GM21619 (cell line): ENCODE measurements around the gene KRT40.
"Not testable (repeated sequence)": the region's sequence is repeated elsewhere in the genome, so short reads cannot be mapped to it uniquely, and the experiment has no call there.

Experiments used
- ATAC-seq: cut with Tn5 transposase; IDR thresholded peaks from one replicate; pipeline ENCODE4 v1.9.1; 2021; ENCODE audit not compliant: unreplicated experiment

Gene KRT40

GRCh38 chr17:40984226-40984625, at the start of gene KRT40:
Gene KRT40, minus strand, starts transcription at chr17:40984326. Its CDS starts 53 bp downstream, at chr17:40984273.
- ATAC-seq = no peak

GRCh38 chr17:41029633-41030245, 45.6 kb upstream of the KRT40 start, which contains the start of gene KRTAP1-4:
Gene KRTAP1-4, minus strand, starts transcription at chr17:41030195. Its CDS starts 117 bp downstream, at chr17:41030078.
- ATAC-seq = no peak

- no peak for ATAC-seq
These were observed 42.8 kb upstream of the KRT40 start, which contains the start of gene KRTAP1-5 for GRCh38 chr17:41026715-41027471. Gene KRTAP1-5, minus strand, starts transcription at chr17:41027208. Its CDS starts 53 bp downstream, at chr17:41027155.

- no peak for ATAC-seq
These were observed 40.6 kb upstream of the KRT40 start for GRCh38 chr17:41024697-41025096.

GRCh38 chr17:41020336-41020735, 36.2 kb upstream of the KRT40 start:
- no peak for ATAC-seq

- no peak for ATAC-seq
These were observed 35.3 kb upstream of the KRT40 start for GRCh38 chr17:41019415-41019814.

- no peak for ATAC-seq
These were observed 34.4 kb upstream of the KRT40 start for GRCh38 chr17:41018541-41018940.

- ATAC-seq = no peak
These were observed 32.6 kb upstream of the KRT40 start for GRCh38 chr17:41016578-41017215.

- no peak for ATAC-seq
These were observed 31.3 kb upstream of the KRT40 start for GRCh38 chr17:41015454-41015853.

GRCh38 chr17:41013606-41014005, 29.5 kb upstream of the KRT40 start:
- no peak for ATAC-seq

GRCh38 chr17:41013181-41013580, 29.1 kb upstream of the KRT40 start:
- no peak for ATAC-seq

- ATAC-seq = no peak
These were observed 28.4 kb upstream of the KRT40 start for GRCh38 chr17:41012326-41013120.

GRCh38 chr17:41010441-41010840, 26.3 kb upstream of the KRT40 start:
- no peak for ATAC-seq

- ATAC-seq = no peak
These were observed 25.8 kb upstream of the KRT40 start for GRCh38 chr17:41009936-41010335.

GRCh38 chr17:41009301-41009760, 25.2 kb upstream of the KRT40 start:
- no peak for ATAC-seq

- no peak for ATAC-seq
These were observed 24.7 kb upstream of the KRT40 start, which contains the start of gene KRTAP3-1 for GRCh38 chr17:41008811-41009210. Gene KRTAP3-1, minus strand, starts transcription at chr17:41009128. Its CDS starts 54 bp downstream, at chr17:41009074.

GRCh38 chr17:41004397-41004796, 20.3 kb upstream of the KRT40 start:
- ATAC-seq = no peak

- no peak for ATAC-seq
These were observed 19.8 kb upstream of the KRT40 start for GRCh38 chr17:41003926-41004325.

GRCh38 chr17:41002814-41003213, 18.7 kb upstream of the KRT40 start:
- ATAC-seq = no peak

GRCh38 chr17:41001795-41002194, 17.7 kb upstream of the KRT40 start:
- ATAC-seq = no peak

GRCh38 chr17:40999563-40999962, 15.4 kb upstream of the KRT40 start, which contains the start of gene KRTAP3-2:
Gene KRTAP3-2, minus strand, starts transcription at chr17:40999906. Its CDS starts 53 bp downstream, at chr17:40999853.
- not testable (repeated sequence) for ATAC-seq
